NCI-H226 (cell line): ENCODE results near the gene LRRC8C.

Experiments used
- DNase-seq: peaks from one replicate; pipeline ENCODE4 v3.0.0-alpha.2; 2015

Gene LRRC8C

GRCh38 chr1:89708751-89709375, 75.9 kb downstream of the LRRC8C start:
- DNase-seq: no peak

GRCh38 chr1:89710498-89711139, 77.7 kb downstream of the LRRC8C start:
- DNase-seq: no peak

GRCh38 chr1:89711140-89711778, 78.3 kb downstream of the LRRC8C start:
- no peak for DNase-seq

- DNase-seq: no peak
Observed at GRCh38 chr1:89712420-89712819, 79.5 kb downstream of the LRRC8C start.

GRCh38 chr1:89715677-89716076, 82.8 kb downstream of the LRRC8C start:
- no peak for DNase-seq

- no peak for DNase-seq
Observed at GRCh38 chr1:89719502-89720306, 86.8 kb downstream of the LRRC8C start.

- DNase-seq: no peak
Observed at GRCh38 chr1:89720839-89721238, 87.9 kb downstream of the LRRC8C start.

- peak; percentile 71 for DNase-seq
Observed at GRCh38 chr1:89721351-89721750, 88.4 kb downstream of the LRRC8C start.

GRCh38 chr1:89723144-89723543, 90.2 kb downstream of the LRRC8C start:
- no peak for DNase-seq

- DNase-seq: peak; percentile 22
Observed at GRCh38 chr1:89723863-89724262, 90.9 kb downstream of the LRRC8C start.

GRCh38 chr1:89724369-89725010, 91.6 kb downstream of the LRRC8C start:
- DNase-seq: peak; percentile 64

- peak; percentile 53 for DNase-seq
Observed at GRCh38 chr1:89725011-89725370, 92.1 kb downstream of the LRRC8C start.

- no peak for DNase-seq
Observed at GRCh38 chr1:89725631-89726030, 92.7 kb downstream of the LRRC8C start.

GRCh38 chr1:89727517-89728312, 94.8 kb downstream of the LRRC8C start:
- DNase-seq: no peak

- no peak for DNase-seq
Observed at GRCh38 chr1:89728381-89728780, 95.5 kb downstream of the LRRC8C start.

- no peak for DNase-seq
Observed at GRCh38 chr1:89732206-89732605, 99.3 kb downstream of the LRRC8C start.

GRCh38 chr1:89732643-89733222, 99.8 kb downstream of the LRRC8C start:
- DNase-seq: no peak

- no peak for DNase-seq
Observed at GRCh38 chr1:89733748-89734147, 100.8 kb downstream of the LRRC8C start.

- no peak for DNase-seq
Observed at GRCh38 chr1:89734442-89734841, 101.5 kb downstream of the LRRC8C start.

- DNase-seq: no peak
Observed at GRCh38 chr1:89735479-89735878, 102.6 kb downstream of the LRRC8C start.

- no peak for DNase-seq
Observed at GRCh38 chr1:89736937-89737733, 104.2 kb downstream of the LRRC8C start.
